Measurements from ENCODE around the gene ELF5.

The ELF5 gene

DNA sequence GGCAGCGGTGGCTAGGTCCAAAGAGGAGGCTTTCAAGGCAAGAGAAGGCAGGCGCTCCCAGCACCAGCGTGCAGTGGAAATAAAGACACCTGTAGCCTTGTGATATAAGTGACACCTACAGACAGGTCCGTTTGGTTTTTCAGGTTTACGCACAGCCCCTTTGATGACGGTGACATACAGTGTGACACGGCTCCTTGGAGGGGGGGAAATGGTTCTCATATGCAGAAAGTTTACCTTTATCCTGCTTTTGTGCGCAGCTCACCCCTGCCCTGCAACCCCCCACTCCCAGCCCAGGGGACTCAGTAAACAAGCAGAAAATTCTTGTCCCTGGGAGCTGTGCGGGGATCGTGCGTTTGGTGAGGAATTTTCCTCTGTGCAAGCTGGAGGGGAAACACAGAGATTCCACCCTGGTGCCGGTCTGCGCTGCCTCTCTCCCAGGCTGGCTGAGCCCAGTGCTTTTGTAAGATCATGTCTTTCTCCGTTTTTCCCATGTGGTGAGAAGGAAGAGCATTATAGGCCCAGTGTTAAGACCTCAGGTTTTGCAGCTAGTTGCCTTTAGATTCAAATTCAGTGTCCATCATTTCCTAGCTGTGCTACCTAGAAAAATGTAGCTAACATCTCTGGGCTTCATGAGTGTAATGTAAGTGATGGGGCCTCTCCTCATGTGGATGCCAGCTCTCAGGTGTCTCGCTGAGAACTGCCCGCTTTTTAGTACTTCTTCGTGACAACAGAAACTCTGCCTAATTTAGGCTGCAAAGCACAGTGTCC lies at the start of gene ELF5:
Gene ELF5 (minus strand): TSS at position 113 of the 768 bp plus-strand sequence. CDS start 8,045 bp downstream, outside the sequence.
- no peak for DNase-seq (ENCODE audit: low read depth)

DNA sequence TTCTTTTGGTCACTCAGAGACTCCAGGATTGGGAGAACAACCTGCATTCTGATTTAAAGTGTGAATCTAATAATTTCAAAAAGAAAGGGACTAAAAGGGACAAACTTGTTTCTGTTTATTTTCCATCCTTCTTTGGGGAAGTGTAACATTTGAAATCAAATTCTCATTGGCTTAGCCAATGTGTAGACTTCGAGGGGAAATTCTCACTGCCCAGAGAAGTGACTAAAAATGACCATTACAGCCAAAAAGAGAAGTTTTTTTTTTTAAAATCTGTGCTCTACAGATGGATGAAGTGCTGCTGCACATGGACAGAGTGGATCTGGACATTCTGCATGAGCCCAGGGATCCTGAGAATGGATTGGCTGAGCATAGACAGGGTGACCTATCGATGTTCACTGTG lies 49.4 kb upstream of the ELF5 start:
- DNase-seq (ENCODE audit: low read depth), result no peak

DNA sequence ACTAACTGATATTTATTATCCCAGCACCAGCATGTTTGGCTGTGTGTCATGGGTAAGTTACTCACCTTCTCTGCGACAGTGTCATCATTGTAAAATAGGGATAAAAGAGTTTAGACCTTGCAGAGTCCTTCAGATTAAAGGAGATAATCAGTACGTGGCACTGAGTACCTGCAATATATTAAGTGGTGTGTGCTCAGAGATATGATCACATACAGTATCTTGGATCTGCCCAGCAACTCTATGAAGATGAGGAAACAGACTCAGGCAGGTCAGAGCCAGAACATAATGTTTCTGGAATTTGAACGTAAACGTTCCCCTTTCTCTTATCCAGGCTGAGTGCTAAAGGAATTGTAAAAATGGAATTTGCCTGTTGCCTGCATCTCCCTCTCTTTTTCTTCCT lies 46.9 kb upstream of the ELF5 start:
- DNase-seq (ENCODE audit: low read depth), result no peak

DNA sequence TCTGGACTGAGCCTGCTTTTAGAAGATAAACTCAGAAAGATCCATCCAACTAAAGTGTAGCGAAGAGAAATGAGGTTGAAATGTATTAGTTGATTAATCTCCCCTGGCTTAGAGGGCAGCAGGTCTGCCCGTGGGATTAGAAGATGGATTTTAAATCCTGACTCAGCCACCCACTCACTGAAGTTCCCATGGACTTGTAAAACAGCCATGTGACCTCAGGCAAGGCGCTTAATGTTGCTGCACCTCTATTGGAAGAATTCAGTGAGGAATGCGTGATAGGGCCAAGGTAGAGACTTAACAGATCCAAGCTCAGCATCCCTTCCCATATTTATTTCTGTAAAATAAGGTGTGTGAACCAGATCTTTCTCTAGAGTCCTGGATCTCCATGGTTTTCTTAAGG lies 45.1 kb upstream of the ELF5 start:
- no peak for DNase-seq (ENCODE audit: low read depth)

DNA sequence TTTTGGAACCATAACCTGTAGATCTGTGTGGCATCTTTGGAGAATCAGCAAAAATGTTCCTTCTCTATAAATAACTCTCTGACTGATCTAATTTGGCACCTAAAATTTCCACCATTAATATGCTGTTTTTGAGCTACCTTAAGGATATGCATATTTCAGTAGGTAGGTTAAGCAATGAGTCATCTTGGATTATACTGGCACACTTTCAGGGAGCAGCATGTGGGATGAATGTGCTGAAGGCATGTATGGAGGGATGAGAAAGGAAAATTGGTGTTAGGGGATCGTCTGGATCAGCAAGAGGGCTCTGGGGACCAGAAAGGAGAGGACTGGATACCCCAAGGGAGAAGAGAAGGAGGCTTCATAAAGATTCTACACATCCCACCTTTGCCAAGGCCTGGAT lies 44.6 kb upstream of the ELF5 start:
- no peak for DNase-seq (ENCODE audit: low read depth)

GRCh38 chr11:34552270-34552669 lies 38.7 kb upstream of the ELF5 start:
- no peak for DNase-seq (ENCODE audit: low read depth)

- no peak for DNase-seq (ENCODE audit: low read depth)
Measured at GRCh38 chr11:34549271-34549670, 35.7 kb upstream of the ELF5 start.

DNA sequence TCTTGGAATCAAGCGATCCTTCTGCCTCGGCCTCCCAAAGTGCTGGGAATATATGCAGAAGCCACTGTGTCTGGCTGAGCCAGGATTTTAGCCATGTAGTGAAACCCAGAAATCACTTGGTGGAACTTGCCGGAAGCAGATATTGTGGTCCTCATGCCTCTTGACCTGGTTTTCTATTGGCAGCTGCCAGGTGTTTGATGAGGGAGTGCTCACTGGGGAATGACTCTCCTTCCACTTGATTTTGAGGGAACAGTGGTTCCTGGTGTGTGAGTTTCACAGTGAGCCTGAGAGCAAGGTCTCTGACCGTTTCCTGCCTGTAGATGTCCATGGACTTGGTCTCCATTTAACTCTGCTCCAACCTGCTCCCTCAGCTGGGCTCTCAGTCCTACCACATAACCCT lies 34.7 kb upstream of the ELF5 start:
- DNase-seq (ENCODE audit: low read depth), result no peak

DNA sequence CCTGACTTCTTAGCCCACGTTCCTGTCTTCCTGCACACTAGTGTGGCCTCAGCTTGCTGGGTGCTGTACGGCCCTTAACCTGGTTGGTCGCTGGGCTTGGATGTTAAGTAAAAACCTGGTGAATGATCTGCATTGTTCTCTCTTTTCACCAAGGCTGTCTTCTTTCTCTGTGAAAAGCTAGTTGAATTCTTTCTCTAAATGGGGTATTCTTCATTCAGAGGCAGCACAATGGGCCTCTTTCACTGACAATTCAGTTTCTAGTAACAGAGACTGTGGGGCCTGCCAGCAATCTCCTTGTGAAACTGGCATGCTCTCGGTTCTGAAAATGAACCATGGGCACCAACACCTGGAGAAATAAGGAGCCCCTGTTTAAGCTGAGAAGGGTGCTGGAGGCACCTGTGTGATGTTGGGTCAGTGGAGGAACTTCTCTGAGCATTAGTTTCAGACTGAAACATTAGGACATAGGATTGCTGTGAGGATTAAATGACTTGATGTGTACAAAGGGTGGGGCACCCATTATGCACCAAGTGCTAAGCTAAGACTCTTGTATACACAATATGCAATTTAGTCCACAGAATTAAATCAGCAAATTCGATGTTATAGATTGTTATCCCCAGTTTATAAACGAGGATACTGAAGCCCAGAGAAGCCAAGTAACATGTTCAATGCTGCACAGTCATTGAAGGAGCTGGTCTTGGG lies 33.1 kb upstream of the ELF5 start:
- no peak for DNase-seq (ENCODE audit: low read depth)

- DNase-seq (ENCODE audit: low read depth), result no peak
Measured at GRCh38 chr11:34542089-34542488, 28.5 kb upstream of the ELF5 start.

GRCh38 chr11:34540870-34541269 lies 27.3 kb upstream of the ELF5 start:
- DNase-seq (ENCODE audit: low read depth), result no peak

- no peak for DNase-seq (ENCODE audit: low read depth)
Measured at GRCh38 chr11:34537636-34538035, 24.0 kb upstream of the ELF5 start.

GRCh38 chr11:34536056-34536455 lies 22.5 kb upstream of the ELF5 start:
- DNase-seq (ENCODE audit: low read depth), result no peak

DNA sequence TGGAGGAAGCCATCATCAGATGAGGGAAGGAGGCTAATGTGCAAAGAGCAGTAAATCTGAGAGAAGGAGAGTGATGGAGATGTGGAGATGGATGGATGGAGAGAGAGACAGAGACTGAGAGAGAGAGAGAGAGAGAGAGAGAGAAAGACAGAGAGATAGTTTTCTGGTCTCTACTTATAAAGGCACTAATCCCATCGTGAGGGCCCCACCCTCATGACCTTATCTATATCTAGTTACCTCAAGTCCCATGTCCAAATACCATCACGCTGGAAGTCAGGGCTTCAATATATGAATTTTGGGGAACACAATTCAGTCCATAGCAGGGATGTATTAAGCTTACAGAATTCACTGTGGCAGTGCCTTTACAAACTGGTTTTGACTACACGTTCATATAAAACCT lies 21.2 kb upstream of the ELF5 start:
- DNase-seq (ENCODE audit: low read depth), result no peak

DNA sequence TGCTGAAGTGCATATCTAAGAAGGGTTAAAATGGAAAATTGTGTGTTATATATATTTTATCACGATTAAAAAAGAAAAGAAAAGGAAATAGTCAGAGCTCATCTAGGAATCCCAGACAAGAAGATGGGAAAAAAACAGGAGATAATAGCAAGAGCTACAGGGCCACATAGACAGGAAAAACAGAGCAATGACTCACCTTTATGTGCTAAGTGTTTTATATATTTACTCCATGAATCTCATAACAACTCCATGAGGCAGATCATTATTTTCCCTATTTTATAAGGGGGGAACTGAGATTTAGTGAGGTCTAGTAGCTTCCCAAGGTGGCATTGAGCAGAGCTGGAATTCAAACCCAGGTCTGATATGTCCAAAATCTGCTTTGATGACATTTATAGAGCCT lies 18.1 kb upstream of the ELF5 start:
- DNase-seq (ENCODE audit: low read depth), result no peak

GRCh38 chr11:34530545-34531234 lies 17.1 kb upstream of the ELF5 start:
- DNase-seq (ENCODE audit: low read depth), result no peak

DNA sequence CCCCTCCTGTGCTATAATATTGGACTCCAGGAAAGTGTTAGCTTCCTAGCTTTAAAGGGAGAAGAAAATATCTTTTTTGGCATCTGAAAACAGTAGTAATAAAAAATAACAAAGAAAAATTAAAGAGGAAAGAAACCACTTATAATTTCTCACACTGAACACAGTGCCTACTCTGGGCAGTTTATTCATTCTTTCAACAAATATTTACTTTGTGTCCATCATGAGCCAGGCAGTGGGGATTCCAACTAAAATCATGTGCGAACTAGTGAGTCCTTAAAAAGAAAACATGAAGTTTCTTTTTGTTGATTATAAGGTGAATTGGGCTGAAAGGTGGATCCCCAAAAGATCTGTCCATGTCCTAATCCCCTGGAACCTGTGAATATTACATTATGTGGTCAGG lies 16.0 kb upstream of the ELF5 start:
- no peak for DNase-seq (ENCODE audit: low read depth)

DNA sequence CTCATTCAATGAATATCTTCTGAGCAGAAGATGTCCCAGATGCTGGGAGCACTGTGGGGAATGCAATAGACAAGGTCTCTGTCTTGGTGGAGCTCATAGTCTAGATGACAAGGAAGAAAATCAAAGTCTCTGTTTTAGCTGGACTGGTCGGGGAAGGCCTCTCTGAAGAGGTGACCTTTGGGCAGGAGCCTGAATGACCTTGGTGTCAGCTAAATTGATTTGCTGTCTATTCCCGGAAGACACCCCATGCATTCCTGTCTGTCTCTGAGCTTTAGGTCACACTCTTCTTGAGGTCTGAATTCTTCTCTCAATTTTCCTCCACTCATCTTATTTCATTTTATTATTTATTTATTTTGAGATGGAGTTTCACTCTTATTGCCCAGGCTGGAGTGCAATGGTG lies 14.5 kb upstream of the ELF5 start:
- no peak for DNase-seq (ENCODE audit: low read depth)

DNA sequence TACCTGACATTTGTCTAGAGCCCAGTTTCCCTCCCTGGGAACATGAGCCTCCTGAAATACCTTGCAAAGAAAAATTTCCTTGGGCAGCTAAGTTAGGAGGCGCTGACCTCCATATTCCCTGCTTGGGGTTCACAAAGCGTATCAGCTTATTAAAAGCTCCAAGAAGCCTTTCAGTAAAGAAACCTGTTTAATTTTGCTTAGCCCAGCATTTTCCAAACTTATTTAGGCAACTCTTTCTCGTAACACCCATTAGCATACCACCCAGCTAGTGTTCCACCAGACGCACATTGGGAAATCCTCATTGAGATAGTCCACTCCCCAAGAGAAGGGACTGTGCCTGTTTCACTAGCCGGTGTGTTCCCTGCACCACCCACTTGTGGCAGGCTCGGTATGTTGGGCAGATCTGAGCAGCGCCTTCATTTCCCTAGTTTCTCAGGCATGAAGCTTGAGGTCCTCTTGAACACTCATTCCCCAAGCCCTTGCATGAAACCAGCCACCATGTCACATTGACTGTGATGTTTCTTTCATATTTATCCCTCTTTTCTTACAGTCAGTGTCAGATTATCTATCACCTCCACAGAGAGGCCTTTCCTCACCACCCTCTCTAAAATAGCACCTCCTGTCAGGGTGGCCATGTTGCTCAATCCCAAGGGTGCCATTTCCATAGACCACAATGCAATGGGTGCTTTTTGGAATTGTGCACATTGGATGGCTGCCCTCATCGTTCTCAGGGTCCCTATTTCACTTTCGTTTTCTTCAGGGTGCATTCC lies 12.5 kb upstream of the ELF5 start:
- no peak for DNase-seq (ENCODE audit: low read depth)

- DNase-seq (ENCODE audit: low read depth), result no peak
Measured at GRCh38 chr11:34525098-34525497, 11.5 kb upstream of the ELF5 start.

DNA sequence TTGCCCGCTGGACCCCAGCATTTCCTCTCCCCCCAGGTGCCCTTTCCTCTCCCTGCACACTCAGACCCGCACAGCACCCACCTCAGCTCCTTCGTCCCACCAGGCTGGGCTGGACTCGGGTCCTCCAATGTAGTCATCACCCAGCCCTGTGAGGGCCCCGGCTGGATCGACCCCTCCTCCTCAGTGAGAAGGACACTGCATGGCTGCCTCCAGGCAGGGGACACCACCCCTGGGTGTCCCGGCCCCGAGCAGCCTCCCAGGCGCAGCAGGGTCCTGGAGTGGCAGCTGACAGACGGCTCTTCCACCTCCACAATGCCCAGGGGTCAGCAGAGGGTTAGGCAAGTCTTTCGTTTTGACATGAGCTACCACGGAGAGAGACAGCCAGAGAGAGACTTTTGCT lies 11.1 kb upstream of the ELF5 start:
- DNase-seq (ENCODE audit: low read depth), result no peak

DNA sequence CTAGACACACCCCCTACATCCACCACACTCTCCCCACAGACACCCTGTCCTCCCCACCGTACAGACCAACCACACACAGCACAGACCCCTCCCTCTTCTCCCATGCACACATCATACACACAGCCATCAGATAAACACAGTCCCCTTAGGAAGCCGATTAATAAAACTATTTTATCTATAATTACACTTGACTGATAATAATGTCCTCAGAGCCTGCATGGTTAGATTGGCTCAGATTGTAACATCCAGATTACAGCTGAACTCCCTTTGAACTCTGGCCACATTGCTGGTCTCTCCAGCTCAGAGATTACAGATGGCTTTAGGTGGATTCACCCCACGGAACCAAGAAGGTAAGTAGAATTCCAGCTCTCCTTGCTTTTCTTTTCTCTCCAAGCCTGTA lies 9.5 kb upstream of the ELF5 start:
- no peak for DNase-seq (ENCODE audit: low read depth)
